Measurements from ENCODE around the gene PGM3. TPM values are rescaled to one million over a fixed set of nuclear protein-coding genes. Genes with fewer than 3 reads are reported as not detected.

PGM3 gene
- total RNA-seq, 1 experiment from 2014 or later, result 33.8 TPM

DNA sequence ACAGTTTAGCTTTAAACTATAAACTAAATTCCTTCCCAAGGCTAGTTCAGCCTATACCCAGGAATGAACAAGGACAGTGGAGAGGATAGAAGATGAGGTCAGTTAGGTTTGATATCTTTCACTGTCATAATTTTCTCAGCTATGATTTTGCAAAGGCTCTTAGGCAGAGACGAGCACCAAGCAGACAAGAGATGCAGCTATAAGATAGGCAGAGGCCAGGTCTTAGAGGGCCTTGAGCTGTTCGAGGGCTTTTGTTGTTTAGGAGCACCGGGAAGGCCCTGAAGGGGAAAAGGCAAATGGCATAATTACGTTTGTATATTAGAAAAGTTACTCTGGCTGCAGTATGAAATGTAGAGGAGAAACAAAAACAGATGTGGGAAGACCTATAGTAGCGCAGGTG, 65.8 kb downstream of the PGM3 start:
- CTCF ChIA-PET, result no interaction called here
- Histone ChIP-seq H3K79me2 (ENCODE audit: low read depth) (no peaks in the 10 kb centered on the region), H4K20me1 (ENCODE audit: insufficient read depth) (no peaks in the 10 kb centered on the region), H2AFZ (no peak overlapping the region), H3K27me3 (ENCODE audit: insufficient read depth, low read depth) (no peaks in the 10 kb centered on the region), H3K4me2 (no peak overlapping the region), H3K36me3 (ENCODE audit: low read depth) (no peaks in the 10 kb centered on the region), H3K4me3 (no peak overlapping the region), H3K9me3 (ENCODE audit: insufficient read depth, low read depth) (no peaks in the 10 kb centered on the region), H3F3A (ENCODE audit: insufficient read depth, low read depth) (no peaks in the 10 kb centered on the region), H3K4me1 (replicated peaks; ENCODE audit: insufficient read depth) (no peaks in the 10 kb centered on the region), H3K27ac (no peak overlapping the region), H3K9me2 (ENCODE audit: insufficient read depth) (no peaks in the 10 kb centered on the region)
- intact Hi-C loops (cut with micrococcal nuclease; ENCODE audit: unreplicated experiment), result no loop called here
- no TSS peak for BruUV-seq (replicated peaks)
- DNase-seq, result no peak
- TF ChIP-seq EZH2 (IDR thresholded peaks at IDR 0.05; ENCODE audit: low read depth), result no peak
- TF ChIP-seq, protein P1, sequence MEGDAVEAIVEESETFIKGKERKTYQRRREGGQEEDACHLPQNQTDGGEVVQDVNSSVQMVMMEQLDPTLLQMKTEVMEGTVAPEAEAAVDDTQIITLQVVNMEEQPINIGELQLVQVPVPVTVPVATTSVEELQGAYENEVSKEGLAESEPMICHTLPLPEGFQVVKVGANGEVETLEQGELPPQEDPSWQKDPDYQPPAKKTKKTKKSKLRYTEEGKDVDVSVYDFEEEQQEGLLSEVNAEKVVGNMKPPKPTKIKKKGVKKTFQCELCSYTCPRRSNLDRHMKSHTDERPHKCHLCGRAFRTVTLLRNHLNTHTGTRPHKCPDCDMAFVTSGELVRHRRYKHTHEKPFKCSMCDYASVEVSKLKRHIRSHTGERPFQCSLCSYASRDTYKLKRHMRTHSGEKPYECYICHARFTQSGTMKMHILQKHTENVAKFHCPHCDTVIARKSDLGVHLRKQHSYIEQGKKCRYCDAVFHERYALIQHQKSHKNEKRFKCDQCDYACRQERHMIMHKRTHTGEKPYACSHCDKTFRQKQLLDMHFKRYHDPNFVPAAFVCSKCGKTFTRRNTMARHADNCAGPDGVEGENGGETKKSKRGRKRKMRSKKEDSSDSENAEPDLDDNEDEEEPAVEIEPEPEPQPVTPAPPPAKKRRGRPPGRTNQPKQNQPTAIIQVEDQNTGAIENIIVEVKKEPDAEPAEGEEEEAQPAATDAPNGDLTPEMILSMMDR (conservative IDR thresholded peaks at IDR 0.05), result no peak
- POLR2A ChIA-PET (ENCODE audit: unreplicated experiment), result no interaction called here

DNA sequence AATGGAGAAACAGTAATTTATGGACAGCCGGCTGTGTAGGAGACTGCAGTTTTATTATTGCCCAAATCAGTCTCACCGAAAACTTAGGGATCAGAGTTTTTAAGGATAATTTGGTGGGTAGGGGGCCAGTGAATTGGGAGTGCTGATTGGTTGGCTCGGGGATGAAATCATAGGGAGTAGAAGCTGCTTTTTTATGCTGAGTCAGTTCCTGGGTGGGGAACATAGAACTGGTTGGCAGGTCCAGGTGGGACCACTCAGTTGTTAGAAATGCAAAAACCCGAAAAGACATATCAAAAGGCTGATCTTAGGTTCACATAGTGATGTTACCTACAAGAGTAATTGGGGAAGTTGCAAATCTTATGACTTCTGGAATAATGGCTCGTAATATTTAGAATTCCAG, 66.3 kb downstream of the PGM3 start:
- no peaks in the 10 kb centered on the region for H3K27me3 ChIP-seq (ENCODE audit: insufficient read depth, low read depth)
- H3K9me3 ChIP-seq (ENCODE audit: insufficient read depth, low read depth), result no peaks in the 10 kb centered on the region
- H3K79me2 ChIP-seq (ENCODE audit: low read depth), result no peaks in the 10 kb centered on the region
- no peak overlapping the region for H3K4me3 ChIP-seq
- H4K20me1 ChIP-seq (ENCODE audit: insufficient read depth), result no peaks in the 10 kb centered on the region
- H3K36me3 ChIP-seq (ENCODE audit: low read depth), result no peaks in the 10 kb centered on the region
- DNase-seq, result no peak
- POLR2A ChIA-PET (ENCODE audit: unreplicated experiment), result no interaction called here
- no peaks in the 10 kb centered on the region for H3K9me2 ChIP-seq (ENCODE audit: insufficient read depth)
- H3K4me2 ChIP-seq, result no peak overlapping the region
- BruUV-seq (replicated peaks), result no TSS peak
- no peak overlapping the region for H2AFZ ChIP-seq
- H3F3A ChIP-seq (ENCODE audit: insufficient read depth, low read depth), result no peaks in the 10 kb centered on the region
- H3K27ac ChIP-seq, result no peak overlapping the region
- CTCF ChIA-PET, result no interaction called here
- intact Hi-C loops (cut with micrococcal nuclease; ENCODE audit: unreplicated experiment), result no loop called here
- no peak for TF ChIP-seq EZH2 (IDR thresholded peaks at IDR 0.05; ENCODE audit: low read depth)
- TF ChIP-seq, protein P1 (conservative IDR thresholded peaks at IDR 0.05), result no peak
- H3K4me1 ChIP-seq (replicated peaks; ENCODE audit: insufficient read depth), result no peaks in the 10 kb centered on the region

DNA sequence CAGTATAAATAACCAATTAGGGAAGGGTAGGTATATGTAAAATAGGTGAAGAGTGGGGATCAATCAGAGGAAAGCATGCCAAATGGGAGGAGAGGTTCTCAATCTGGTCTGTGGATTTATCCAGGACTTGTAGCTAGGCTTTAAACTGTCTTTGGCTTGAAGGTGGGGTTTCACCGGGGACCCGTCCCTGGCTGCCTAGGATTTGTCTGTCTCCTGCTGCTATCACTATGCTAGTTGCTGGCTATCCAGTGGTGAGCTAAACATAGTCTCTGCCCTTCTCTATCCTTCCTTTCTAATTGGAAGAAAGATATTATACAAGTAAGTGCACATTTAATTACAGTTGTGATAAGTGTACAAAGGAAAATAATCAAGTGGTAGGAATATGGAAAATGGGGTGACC, 66.8 kb downstream of the PGM3 start:
- Histone ChIP-seq H2AFZ (no peak overlapping the region), H3K27ac (no peak overlapping the region), H4K20me1 (ENCODE audit: insufficient read depth) (no peaks in the 10 kb centered on the region), H3K4me3 (no peak overlapping the region), H3K9me3 (ENCODE audit: insufficient read depth, low read depth) (no peaks in the 10 kb centered on the region), H3K36me3 (ENCODE audit: low read depth) (no peaks in the 10 kb centered on the region), H3F3A (ENCODE audit: insufficient read depth, low read depth) (no peaks in the 10 kb centered on the region), H3K27me3 (ENCODE audit: insufficient read depth, low read depth) (no peaks in the 10 kb centered on the region), H3K79me2 (ENCODE audit: low read depth) (no peaks in the 10 kb centered on the region), H3K4me1 (replicated peaks; ENCODE audit: insufficient read depth) (no peaks in the 10 kb centered on the region), H3K9me2 (ENCODE audit: insufficient read depth) (no peaks in the 10 kb centered on the region), H3K4me2 (no peak overlapping the region)
- intact Hi-C loops (cut with micrococcal nuclease; ENCODE audit: unreplicated experiment), result no loop called here
- POLR2A ChIA-PET (ENCODE audit: unreplicated experiment), result no interaction called here
- no TSS peak for BruUV-seq (replicated peaks)
- CTCF ChIA-PET, result no interaction called here
- TF ChIP-seq, protein P1 (conservative IDR thresholded peaks at IDR 0.05), result no peak
- no peak for TF ChIP-seq EZH2 (IDR thresholded peaks at IDR 0.05; ENCODE audit: low read depth)
- DNase-seq, result no peak

All from PC-9 (cell line).